Endothelial cell (in vitro differentiated cells): ENCODE data around the gene ERO1A. TPM values are rescaled to one million over a fixed set of nuclear protein-coding genes. Genes with fewer than 3 reads are reported as not detected.

Experiments
- DNase-seq: peaks from one replicate; pipeline ENCODE4 v3.0.0; 2021; ENCODE audit warnings: low spot score
- H3K27ac Mint-ChIP-seq: one replicate; pipeline ENCODE4 v1.8.0; 2021; ENCODE audit warnings: mixed read lengths, inconsistent platforms; ENCODE audit not compliant: unreplicated experiment
- H3K27me3 Mint-ChIP-seq: one replicate; pipeline ENCODE4 v1.8.0; 2021; ENCODE audit warnings: mild to moderate bottlenecking, moderate library complexity, mixed read lengths, inconsistent platforms; ENCODE audit not compliant: unreplicated experiment
- H3K36me3 Mint-ChIP-seq: one replicate; pipeline ENCODE4 v1.8.0; 2021; ENCODE audit warnings: mild to moderate bottlenecking, low read depth, mixed read lengths, inconsistent platforms; ENCODE audit not compliant: unreplicated experiment
- H3K4me1 Mint-ChIP-seq: one replicate; pipeline ENCODE4 v1.8.0; 2021; ENCODE audit warnings: mild to moderate bottlenecking, mixed read lengths, inconsistent platforms; ENCODE audit not compliant: unreplicated experiment
- H3K4me3 Mint-ChIP-seq: one replicate; pipeline ENCODE4 v1.8.0; 2021; ENCODE audit warnings: mild to moderate bottlenecking, mixed read lengths, inconsistent platforms; ENCODE audit not compliant: unreplicated experiment
- H3K9me3 Mint-ChIP-seq: one replicate; pipeline ENCODE4 v1.8.0; 2021; ENCODE audit warnings: mixed read lengths, inconsistent platforms; ENCODE audit not compliant: unreplicated experiment
- total RNA-seq: library from RNA; stranded (reverse); fragmentation: NEBNext Ultra II Directional; extraction: Animal tissue kit (Norgen Biotek cat#: 25700); gene quantifications from one replicate; pipeline ENCODE4 v1.2.1, GENCODE V29; 2021; ENCODE audit not compliant: unreplicated experiment
- TF ChIP-seq, protein P1 (sequence below): fragments of 200-600 bp; sonication (generic); IDR thresholded peaks from one replicate; pipeline ENCODE4 v1.5.0; 2021; ENCODE audit warnings: antibody characterized with exemption; ENCODE audit not compliant: unreplicated experiment

Gene ERO1A
- total RNA-seq, 1 donor from 2014 or later: 32.2 TPM

- Mint-ChIP-seq H3K4me1 (no peaks in the 10 kb centered on the region), H3K27me3 (no peaks in the 10 kb centered on the region), H3K27ac (no peak overlapping the region), H3K9me3 (no peaks in the 10 kb centered on the region), H3K4me3 (no peak overlapping the region), H3K36me3 (no peaks in the 10 kb centered on the region)
- DNase-seq: no peak
- TF ChIP-seq, protein P1, sequence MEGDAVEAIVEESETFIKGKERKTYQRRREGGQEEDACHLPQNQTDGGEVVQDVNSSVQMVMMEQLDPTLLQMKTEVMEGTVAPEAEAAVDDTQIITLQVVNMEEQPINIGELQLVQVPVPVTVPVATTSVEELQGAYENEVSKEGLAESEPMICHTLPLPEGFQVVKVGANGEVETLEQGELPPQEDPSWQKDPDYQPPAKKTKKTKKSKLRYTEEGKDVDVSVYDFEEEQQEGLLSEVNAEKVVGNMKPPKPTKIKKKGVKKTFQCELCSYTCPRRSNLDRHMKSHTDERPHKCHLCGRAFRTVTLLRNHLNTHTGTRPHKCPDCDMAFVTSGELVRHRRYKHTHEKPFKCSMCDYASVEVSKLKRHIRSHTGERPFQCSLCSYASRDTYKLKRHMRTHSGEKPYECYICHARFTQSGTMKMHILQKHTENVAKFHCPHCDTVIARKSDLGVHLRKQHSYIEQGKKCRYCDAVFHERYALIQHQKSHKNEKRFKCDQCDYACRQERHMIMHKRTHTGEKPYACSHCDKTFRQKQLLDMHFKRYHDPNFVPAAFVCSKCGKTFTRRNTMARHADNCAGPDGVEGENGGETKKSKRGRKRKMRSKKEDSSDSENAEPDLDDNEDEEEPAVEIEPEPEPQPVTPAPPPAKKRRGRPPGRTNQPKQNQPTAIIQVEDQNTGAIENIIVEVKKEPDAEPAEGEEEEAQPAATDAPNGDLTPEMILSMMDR: no peak
Measured at GRCh38 chr14:52661314-52661713, 34.0 kb downstream of the ERO1A start.

DNA sequence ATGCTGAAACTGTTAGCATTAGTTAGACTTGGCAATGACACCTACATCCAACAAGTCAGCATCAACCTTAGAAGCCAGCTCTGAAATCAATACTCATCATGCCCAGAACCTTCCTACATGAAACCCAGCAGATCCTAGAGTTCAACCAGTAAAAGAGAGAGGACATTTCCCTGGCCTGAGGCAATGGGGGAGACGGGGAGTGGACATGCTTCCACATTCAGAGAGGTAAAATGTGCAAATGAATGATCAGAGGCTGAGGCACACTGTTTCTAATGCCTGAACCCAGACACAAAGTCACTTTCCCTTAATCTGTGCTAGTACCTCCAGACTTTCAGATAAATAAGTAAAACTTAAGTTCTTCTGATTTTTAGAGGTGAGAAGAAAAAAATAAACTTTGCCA lies 34.5 kb downstream of the ERO1A start:
- H3K4me3 Mint-ChIP-seq: no peak overlapping the region
- TF ChIP-seq, protein P1: no peak
- H3K36me3 Mint-ChIP-seq: no peaks in the 10 kb centered on the region
- no peak overlapping the region for H3K27ac Mint-ChIP-seq
- no peak for DNase-seq
- H3K9me3 Mint-ChIP-seq: no peaks in the 10 kb centered on the region
- no peaks in the 10 kb centered on the region for H3K4me1 Mint-ChIP-seq
- no peaks in the 10 kb centered on the region for H3K27me3 Mint-ChIP-seq

DNA sequence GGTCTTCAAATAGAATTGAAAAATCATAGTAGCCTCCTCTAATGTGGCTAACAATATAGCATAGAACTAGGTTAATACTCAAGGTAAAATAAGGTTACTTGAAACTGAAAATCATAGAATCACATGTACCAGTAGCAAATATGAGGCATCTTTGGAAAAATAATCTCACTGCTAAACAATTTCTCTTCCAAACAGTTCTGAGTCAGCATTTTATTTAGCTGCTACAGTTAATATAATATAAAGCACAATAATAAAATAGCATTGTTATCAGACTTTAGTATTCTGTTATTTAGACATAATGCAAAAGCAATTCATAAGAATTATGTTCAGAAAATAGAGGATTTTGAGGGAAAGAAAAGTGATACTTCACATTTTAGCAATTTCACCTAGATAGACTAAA lies 35.0 kb downstream of the ERO1A start:
- Mint-ChIP-seq H3K9me3 (no peaks in the 10 kb centered on the region), H3K27me3 (no peaks in the 10 kb centered on the region), H3K36me3 (no peaks in the 10 kb centered on the region), H3K4me1 (no peaks in the 10 kb centered on the region), H3K27ac (no peak overlapping the region), H3K4me3 (no peak overlapping the region)
- no peak for DNase-seq
- TF ChIP-seq, protein P1: no peak

- no peaks in the 10 kb centered on the region for H3K36me3 Mint-ChIP-seq
- no peak overlapping the region for H3K27ac Mint-ChIP-seq
- no peaks in the 10 kb centered on the region for H3K9me3 Mint-ChIP-seq
- TF ChIP-seq, protein P1: no peak
- DNase-seq: no peak
- no peak overlapping the region for H3K4me3 Mint-ChIP-seq
- H3K4me1 Mint-ChIP-seq: no peaks in the 10 kb centered on the region
- no peaks in the 10 kb centered on the region for H3K27me3 Mint-ChIP-seq
Measured at GRCh38 chr14:52656905-52657304, 38.5 kb downstream of the ERO1A start.

DNA sequence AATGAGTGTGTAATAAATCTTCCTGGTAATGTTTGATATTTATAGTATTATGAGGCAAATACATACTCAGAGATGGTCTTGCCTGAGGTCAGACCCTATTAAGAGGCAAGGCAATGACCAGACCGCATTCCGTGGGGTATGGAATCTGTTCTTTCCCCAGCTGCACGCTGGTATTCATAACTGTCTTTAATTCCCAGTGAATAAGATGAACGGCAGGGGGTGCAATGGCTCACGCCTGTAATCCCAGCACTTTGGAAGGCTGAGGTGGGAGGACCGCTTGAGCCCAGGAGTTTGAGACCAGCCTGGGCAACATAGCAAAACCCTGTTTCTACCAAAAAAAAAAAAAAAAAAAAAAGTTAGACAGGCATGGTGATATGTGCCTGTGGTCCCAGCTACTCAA lies 44.6 kb downstream of the ERO1A start:
- TF ChIP-seq, protein P1: no peak
- DNase-seq: no peak
- Mint-ChIP-seq H3K27me3 (no peaks in the 10 kb centered on the region), H3K9me3 (no peaks in the 10 kb centered on the region), H3K4me1 (no peaks in the 10 kb centered on the region), H3K36me3 (no peaks in the 10 kb centered on the region), H3K27ac (no peak overlapping the region), H3K4me3 (no peak overlapping the region)
